GM19452 (cell line): ENCODE measurements around the gene CBX2.

Source experiments
- ATAC-seq: cut with Tn5 transposase; IDR thresholded peaks from one replicate; pipeline ENCODE4 v1.9.1; 2021; ENCODE audit not compliant: unreplicated experiment

CBX2 gene

DNA sequence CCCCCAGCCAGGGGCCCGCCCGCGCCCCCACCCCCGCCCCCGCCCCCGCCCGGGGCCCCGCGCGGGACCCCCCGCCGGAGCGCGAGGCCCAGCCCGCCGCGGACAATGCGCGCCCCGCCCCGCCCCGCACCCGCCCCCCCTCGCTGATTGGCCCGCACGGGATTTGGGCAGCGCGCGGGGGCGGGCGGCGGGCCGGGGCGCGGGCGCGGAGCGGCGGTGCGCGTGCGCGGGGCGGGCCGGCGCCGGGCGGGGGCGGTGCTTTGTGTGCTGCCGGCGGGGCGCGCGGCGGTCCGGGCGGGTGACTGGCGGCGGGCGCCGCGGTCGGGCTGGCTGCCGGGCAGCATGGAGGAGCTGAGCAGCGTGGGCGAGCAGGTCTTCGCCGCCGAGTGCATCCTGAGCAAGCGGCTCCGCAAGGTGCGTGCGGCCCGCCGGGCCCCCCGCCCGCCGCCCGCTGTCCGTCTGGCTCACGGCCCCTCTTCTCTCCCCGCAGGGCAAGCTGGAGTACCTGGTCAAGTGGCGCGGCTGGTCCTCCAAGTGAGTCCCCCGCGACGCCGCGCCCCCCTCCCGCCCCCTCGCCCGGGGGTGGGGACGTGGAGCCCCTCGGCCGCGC lies at the start of gene CBX2:
Gene CBX2, plus strand, starts transcription at position 255 of the 610 bp plus-strand sequence. Its CDS starts 88 bp downstream, at position 343.
- ATAC-seq, result peak; percentile 59

DNA sequence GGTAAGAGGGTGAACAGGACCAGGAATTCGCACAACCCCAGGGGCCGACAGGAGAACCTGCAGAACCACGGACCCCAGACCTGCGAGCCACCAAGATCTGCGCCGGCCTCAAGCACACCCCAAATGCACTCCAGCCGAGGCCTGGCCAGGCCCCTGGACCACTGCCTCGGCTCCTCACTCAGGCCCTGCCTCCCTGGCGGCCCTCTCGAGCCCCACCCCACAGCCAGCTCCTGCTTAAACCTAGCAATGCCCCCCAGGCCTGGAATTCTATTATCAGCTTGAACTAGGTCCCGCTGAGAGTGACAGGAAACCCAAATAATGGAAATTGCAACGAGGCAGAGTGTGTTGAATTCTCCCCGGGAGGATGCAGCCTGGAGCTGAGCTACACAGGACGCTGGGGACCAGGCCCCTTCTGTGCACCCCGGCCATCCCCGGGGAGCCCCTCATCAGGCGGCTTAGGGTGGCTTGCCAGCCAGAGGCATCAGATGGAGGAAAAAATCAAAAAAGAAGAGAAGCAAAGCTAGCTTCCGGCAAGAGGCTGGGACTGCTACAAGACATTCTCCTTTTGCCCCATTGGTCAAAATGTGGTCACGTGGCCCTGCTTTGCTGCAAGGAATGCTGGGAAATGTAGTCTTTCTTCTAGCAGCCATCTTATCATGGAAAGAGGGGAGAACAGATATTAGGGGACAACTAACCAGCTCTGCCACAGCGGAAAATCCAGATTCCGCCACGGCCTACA lies 49.6 kb upstream of the CBX2 start:
- ATAC-seq, result no peak

DNA sequence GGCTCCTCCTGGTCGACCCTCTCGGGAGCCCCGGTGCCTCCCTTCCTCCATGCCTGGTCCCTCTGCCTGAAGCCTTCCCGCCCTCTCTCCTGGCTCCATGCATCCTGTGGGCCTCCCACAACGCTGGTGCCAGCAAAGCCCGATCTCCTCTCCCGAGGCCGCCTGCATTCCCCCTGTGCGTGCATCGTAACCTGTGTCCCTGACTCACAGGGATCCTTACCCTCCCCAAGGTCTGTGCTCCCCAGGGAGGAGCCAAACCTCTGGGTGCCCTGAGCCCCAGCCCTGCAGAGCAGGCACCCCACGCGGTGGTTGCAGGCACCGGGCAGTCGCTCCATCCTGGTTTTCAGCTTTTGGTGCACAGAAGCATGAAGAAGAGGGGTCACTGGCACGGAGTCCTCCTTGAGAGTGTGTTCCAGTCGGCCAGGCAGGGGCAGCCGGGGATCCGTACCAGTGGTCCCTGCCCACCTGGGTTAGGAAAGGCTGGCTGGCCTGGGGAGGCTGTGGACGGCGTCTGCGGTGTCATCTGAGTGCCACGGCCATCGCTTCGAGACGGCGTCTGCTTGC lies 49.0 kb upstream of the CBX2 start:
- ATAC-seq, result no peak

DNA sequence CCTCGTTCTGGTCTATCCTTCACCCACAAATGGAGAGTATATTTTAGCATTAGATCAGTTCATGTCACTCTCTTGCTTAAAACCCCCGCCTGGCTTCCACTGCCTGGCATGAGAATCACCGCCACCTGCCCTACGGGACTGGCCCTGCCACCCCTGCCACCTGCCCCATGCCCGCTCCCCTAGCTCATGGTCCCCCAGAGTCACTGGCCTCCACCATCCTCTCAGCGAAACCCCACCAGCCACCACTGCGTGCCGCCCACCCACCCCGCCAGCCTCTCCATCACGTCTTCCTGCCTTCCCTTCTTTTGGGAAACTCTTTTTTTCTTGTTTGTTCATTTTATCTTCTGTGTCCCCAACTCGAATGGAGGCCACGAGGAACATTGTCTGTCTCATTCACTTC lies 48.2 kb upstream of the CBX2 start:
- ATAC-seq, result no peak

DNA sequence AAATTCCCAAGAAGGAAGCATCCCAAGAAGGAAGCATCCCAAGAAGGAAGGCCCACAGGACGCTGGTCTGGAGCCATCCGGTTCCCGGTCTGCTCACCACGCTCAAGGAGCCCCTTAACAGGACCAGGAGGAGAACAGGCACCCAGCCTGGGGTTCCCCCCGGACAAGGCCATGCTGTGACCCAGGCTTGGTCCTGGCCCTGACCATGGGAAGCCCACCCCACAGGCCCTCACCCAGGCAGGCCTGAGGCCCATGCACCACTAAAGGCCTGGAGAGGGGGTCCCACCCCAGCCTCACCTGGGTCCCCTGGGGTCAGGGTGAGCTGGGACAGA lies 47.5 kb upstream of the CBX2 start:
- no peak for ATAC-seq

DNA sequence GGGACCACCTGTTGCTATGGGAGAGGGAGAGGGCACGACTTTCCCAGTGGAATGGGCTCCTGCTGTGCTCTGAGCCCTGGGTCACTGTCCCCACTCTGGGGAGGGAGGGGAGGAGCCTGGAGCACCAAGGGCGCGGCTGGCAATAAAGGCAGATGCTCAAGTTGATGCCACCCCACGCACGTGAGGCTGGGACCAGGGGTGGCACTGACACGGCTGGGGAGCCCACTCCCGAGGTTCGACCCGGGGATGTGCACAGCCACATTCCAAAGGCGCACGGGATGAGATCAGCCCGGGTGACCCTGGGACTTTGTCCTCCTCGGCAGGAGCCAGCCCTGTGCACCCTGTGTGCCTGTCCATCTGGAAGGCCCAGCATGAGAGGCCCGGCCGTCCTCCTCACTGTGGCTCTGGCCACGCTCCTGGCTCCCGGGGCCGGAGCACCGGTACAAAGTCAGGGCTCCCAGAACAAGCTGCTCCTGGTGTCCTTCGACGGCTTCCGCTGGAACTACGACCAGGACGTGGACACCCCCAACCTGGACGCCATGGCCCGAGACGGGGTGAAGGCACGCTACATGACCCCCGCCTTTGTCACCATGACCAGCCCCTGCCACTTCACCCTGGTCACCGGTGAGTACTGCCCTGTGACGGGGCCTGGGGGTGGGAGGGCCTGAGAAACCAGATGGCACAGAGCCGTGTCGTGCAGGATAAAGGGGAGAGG lies 47.0 kb upstream of the CBX2 start, which contains the start of gene ENPP7:
Gene ENPP7, plus strand, starts transcription at position 175 of the 715 bp plus-strand sequence. Its CDS starts 197 bp downstream, at position 372.
- ATAC-seq, result no peak

DNA sequence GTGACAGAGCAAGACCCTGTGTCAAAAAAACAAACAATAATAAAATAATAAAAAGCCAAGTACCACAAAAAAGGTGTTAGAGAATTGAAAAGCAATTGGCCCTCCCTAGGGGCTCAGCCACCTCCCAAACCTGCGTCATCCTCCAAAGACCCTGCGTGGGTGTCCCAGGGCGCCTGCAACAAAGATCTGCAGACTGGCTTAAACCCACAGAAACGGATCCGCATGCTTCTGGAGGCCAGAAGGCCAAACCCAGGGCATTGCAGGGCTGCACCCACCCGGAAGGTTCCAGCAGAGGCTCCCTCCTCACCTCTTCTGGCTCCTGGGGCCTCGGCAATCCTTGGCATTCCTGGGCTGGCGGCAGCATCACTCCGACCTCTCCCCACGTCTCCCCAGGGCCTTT lies 45.7 kb upstream of the CBX2 start:
- ATAC-seq, result no peak

DNA sequence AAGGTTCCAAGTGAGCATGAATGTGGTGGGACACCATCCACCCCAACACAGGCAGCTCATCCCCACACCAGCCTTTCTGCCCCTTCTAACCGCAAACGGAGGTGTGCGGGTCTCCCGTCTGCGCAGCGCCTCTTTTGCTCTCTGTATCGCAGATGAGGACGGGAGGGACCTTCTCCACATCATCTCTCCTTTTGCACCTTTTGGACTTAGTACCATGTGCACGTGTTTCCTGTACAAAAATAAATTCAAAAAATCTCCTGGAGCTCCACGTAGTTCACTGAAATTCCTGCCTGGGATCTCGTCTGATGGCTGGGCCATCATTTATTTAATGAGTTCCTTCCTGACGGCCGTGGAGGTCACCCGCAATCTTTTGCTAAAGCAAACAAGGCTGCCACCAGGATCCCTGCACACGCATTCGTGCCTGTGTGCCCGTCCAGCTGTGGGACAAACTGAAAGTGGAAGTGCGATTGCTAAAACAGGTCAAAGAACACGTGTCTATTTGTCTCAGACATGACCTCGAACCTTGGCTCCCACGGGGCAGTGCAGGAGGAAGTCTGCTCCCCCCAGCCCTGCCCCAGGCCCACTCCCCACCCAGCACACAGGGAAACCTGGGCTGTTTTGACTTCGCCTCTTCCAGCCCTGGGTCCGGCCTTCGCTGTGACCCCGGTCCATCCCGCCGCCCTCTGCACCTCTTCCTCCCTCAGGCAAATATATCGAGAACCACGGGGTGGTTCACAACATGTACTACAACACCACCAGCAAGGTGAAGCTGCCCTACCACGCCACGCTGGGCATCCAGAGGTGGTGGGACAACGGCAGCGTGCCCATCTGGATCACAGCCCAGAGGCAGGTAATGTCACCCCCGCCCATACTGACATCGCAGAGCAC lies 44.9 kb upstream of the CBX2 start:
- no peak for ATAC-seq

DNA sequence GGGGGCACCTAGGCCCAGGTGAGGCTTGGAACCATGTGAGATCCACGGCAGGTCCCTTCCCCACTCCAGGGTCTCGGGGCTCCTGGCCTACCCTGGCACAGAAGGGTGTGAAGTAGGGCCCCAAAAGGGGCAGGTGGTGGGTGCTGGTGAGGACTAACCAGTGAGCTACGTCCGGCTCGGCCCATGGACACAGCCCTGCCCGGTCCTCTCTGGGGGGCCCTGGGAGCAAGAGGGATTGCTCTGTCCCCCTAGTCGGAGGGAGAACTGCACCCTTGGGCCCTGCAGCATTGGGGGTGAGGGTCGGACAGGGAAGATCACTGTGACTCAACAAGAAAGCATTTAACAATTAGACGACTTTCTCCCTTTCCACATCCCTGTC lies 44.3 kb upstream of the CBX2 start:
- no peak for ATAC-seq

DNA sequence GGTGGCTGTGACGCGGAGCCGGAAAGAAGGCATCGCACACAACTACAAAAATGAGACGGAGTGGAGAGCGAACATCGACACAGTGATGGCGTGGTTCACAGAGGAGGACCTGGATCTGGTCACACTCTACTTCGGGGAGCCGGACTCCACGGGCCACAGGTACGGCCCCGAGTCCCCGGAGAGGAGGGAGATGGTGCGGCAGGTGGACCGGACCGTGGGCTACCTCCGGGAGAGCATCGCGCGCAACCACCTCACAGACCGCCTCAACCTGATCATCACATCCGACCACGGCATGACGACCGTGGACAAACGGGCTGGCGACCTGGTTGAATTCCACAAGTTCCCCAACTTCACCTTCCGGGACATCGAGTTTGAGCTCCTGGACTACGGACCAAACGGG lies 42.9 kb upstream of the CBX2 start:
- no peak for ATAC-seq

DNA sequence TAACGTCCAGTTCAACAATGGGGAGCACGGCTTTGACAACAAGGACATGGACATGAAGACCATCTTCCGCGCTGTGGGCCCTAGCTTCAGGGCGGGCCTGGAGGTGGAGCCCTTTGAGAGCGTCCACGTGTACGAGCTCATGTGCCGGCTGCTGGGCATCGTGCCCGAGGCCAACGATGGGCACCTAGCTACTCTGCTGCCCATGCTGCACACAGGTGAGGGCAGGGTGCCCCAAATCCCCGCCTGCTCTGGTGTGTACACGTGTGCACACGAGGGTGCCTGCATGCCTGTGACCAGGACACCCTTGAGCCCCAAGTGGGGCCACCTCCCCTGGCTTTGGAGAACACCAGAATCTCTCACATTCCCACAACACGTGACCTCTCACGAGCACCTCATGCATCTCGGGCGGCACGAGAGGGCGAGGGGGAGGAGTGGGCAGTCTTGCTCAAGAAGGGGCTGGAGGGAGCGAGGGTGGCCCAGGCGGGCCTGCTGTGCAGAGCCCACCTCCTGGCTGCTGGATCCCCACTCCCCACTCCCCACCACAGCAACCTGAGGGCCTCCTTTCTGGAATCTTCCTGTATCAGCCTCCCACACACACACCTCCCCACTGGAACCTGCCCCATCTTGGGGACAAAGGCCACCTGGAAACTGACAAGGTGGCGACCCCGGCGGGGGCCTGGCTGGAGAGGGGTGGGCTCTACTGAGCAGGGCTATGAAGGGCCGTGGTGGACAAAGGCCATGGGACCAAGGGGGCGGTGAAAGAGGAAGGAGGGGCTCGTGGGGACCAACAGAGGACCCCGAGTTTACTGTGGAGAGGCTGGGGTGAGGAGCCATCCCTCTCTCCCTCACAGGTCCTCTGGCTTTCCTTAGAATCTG lies 40.7 kb upstream of the CBX2 start:
- no peak for ATAC-seq

DNA sequence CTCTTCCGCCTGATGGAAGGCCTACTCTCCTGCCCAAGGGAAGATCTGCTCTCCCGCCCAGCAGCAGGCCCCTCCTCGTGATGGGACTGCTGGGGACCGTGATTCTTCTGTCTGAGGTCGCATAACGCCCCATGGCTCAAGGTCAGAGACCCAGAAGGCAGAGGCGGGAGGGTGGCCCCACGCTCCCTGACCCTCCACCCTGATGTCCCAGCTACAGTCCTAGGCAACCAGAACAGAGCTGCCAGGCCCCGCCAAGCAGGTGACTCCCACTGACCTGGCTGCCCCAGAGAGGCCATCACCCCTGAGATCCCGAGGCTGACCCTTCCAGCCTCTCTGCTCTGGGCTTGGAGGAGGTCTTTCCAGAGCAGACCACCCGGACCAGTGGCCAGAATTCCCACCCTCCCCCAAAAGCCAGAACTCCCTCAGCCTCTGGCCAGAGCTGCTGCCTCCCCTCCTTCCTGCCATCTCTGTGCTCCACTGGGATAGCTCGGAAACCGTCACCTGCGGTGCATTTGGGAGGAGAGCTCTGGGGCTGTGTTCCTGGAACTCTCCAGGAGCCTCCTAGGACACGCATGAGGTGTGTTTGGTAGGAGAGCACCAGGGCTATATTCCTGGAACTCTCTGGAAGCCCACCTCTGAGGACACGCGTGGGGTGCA lies 39.9 kb upstream of the CBX2 start:
- ATAC-seq, result no peak

DNA sequence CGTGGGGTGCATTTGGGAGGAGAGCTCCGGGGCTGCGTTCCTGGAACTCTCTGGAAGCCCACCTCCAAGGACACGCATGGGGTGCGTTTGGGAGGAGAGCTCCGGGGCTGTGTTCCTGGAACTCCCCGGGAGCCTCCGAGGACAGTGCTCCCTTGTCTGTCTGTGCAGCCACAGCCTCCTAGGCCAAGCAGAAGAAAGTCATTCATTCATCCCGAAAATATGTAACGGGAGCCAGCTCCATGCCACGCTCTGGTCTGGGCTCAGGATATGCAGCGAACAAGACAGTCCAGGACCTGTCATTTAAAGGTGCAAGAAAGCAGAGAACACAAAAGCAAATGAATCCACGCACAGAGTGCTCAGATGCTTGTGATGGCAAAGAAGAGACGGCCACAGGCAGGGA lies 39.3 kb upstream of the CBX2 start:
- ATAC-seq, result no peak

DNA sequence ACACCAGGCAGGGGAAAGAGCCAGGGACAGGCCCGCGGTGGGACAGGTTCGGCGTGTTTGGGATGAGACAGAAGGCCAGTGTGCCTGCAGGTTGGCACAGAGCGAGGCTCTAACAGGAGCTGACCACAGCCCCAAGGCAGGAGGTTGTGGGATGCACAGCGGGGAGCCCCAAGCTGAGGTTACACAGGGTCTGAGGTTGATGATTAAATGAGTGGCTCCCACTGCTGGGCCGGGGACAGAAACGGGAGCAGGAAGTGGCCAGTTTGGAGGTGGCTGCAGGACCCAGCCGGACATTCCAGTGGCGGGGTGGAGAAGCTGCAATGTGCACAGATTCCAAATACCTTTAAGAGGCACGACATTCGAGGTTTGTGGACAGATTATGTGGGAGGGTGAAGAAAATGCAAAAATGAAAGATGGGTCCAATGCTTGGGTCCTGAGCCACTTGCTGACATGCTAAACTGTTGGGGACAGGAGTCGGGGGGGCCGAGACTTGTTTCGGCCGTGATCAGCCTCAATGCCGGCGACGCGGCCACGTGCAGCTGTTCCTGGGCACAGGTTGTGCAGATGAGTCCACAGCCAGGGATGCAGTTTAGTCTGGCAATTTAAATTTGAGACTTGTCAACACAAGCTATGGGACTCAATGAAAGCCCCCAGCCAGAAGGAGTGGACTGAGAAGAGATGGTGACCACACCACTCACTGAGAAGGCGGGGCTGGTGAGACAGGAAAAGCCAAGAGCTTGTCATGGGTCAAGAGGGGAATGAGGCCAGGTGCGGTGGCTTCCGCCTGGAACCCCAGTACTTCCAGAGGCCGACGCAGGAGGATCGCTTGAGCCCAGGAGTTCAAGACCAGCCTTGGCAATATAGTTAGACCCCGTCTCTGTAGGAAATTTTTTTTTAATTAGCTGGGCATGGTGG lies 38.5 kb upstream of the CBX2 start:
- no peak for ATAC-seq

DNA sequence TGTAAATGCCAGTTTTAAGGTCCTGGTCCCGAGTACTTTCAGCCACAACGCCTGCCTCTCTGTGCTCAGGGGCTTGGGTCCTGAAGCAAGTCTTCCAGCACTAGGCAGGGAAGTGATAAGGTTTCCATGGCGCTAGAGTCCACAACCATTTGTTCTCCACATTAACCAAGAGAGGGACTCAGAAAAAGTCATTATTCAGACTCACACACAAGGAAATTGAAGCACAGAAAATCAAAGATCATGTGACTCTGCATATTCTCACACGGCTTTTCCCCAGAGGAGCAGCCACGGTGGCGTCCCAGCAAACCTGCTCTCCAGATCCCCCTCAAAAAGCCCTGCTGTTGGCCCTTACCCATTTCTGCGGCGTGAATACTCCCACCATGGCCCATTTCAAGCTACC lies 37.5 kb upstream of the CBX2 start:
- no peak for ATAC-seq

DNA sequence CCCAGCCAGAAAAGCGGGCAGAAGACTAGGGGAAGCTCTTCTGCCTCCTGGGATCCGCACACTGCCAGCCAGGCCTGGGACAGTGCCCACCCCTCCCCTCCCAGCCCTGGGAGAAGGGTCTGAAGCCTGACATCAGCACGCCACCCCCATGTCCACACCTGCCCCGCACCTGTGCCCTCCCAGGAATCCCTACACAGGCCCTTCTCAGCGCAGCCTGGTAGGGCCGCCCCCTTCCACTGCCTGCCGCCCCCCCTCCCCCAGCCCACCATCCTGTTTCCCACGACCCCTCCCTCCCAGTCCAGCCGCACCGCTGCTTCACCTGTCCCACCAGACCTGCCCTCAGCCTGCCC lies 36.6 kb upstream of the CBX2 start:
- no peak for ATAC-seq

DNA sequence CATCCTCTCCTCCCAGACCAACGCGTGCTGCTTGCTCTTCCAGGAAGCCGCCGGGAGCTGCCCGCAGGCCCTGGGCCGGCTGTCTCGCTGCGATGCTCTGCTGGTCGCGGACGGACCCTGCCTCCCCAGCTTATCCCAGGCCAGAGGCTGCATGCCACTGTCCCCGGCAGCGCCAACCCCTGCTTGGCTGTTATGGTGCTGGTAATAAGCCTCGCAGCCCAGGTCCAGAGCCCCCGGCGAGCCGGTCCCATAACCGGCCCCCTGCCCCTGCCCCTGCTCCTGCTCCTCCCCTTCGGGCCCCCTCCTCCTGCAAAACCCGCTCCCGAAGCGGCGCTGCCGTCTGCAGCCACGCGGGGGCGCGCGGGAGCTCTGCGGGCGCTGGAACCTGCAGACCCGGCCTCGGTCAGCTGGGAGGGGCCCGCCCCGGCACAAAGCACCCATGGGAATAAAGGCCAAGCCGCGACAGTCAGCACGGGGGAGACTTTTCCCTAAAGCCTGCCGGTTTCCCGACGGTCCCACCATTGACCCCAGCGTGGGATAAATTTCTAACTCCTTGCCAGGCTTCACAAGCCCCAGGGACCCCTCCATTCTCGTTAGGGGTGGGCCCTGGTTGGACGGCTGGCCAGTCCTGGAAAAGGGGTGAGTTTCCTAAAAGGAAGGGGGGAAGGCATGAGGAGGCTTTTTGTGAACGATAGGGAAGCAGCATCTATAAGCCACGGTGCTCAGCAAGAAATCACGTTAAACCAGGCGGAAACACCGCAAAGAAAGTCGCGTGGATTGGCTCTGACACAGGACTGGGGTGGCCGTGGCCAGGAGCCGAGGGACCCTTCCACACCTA lies 36.0 kb upstream of the CBX2 start:
- ATAC-seq, result no peak

DNA sequence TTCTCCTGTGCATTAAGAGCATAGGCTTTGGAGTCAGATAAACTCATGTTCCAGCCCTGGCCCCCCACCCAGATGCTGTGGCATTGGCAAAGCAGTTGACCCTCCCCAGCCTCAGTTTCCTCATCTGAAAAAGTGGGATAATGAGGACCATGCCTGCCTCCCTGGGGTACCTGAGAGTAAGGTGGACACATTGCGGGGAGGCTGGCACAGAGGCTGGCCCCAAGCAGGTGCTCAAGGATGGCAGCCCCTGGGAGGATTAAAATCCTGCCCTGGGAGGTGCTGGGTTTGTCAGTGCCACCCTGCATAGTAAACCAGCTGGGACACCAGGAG lies 35.4 kb upstream of the CBX2 start:
- no peak for ATAC-seq
